AG20443 (cell line): Measurements from ENCODE around the gene PLA2G2F.

Source experiments
- DNase-seq: peaks from one replicate; pipeline ENCODE4 v3.0.0; 2012; ENCODE audit warnings: low spot score, mixed read lengths

Gene PLA2G2F

GRCh38 chr1:20143318-20143717, 4.2 kb downstream of the PLA2G2F start:
- DNase-seq: no peak

GRCh38 chr1:20143734-20144565, 4.8 kb downstream of the PLA2G2F start:
- no peak for DNase-seq

GRCh38 chr1:20147846-20148570, 8.9 kb downstream of the PLA2G2F start:
- no peak for DNase-seq

GRCh38 chr1:20148571-20149500, 9.7 kb downstream of the PLA2G2F start:
- no peak for DNase-seq

GRCh38 chr1:20149601-20150325, 10.6 kb downstream of the PLA2G2F start:
- no peak for DNase-seq

GRCh38 chr1:20150326-20150705, 11.2 kb downstream of the PLA2G2F start:
- DNase-seq: no peak

GRCh38 chr1:20150969-20151368, 11.8 kb downstream of the PLA2G2F start:
- DNase-seq: no peak

- peak; percentile 94 for DNase-seq
Measured at GRCh38 chr1:20151906-20152598, 12.9 kb downstream of the PLA2G2F start.

GRCh38 chr1:20152599-20152930, 13.4 kb downstream of the PLA2G2F start:
- DNase-seq: no peak

- DNase-seq: peak; percentile 57
Measured at GRCh38 chr1:20153000-20153418, 13.9 kb downstream of the PLA2G2F start.

- no peak for DNase-seq
Measured at GRCh38 chr1:20154301-20154831, 15.2 kb downstream of the PLA2G2F start.

GRCh38 chr1:20158358-20159070, 19.4 kb downstream of the PLA2G2F start:
- DNase-seq: no peak

GRCh38 chr1:20160034-20160433, 20.9 kb downstream of the PLA2G2F start:
- no peak for DNase-seq

GRCh38 chr1:20164694-20165202, 25.6 kb downstream of the PLA2G2F start:
- no peak for DNase-seq

- DNase-seq: peak; percentile 39
Measured at GRCh38 chr1:20165522-20165951, 26.4 kb downstream of the PLA2G2F start.

- no peak for DNase-seq
Measured at GRCh38 chr1:20166051-20166450, 26.9 kb downstream of the PLA2G2F start.

GRCh38 chr1:20167126-20167525, 28.0 kb downstream of the PLA2G2F start:
- no peak for DNase-seq

GRCh38 chr1:20168564-20169491, 29.7 kb downstream of the PLA2G2F start:
- DNase-seq: no peak

- DNase-seq: no peak
Measured at GRCh38 chr1:20169932-20170331, 30.8 kb downstream of the PLA2G2F start.
